Fibroblast of the conjunctiva (primary cell): ENCODE data around the gene MYADML2.
A peak's percentile ranks its signal among the peaks of the same experiment; 100 is the strongest.
"Not testable (repeated sequence)": the region's sequence is repeated elsewhere in the genome, so short reads cannot be mapped to it uniquely, and the experiment has no call there.

Source experiments
- DNase-seq: peaks from one replicate; pipeline ENCODE4 v3.0.0-alpha.2; 2010; ENCODE audit warnings: low read depth

The MYADML2 gene

GRCh38 chr17:81947189-81947588, at the start of gene MYADML2:
Gene MYADML2 (minus strand): TSS chr17:81947233. CDS start chr17:81941741, 5,492 bp downstream.
- no peak for DNase-seq

- DNase-seq, result no peak
These were observed 49.3 kb upstream of the MYADML2 start for GRCh38 chr17:81996232-81996756.

GRCh38 chr17:81995463-81996231, 48.6 kb upstream of the MYADML2 start:
- no peak for DNase-seq

GRCh38 chr17:81994593-81995462, 47.8 kb upstream of the MYADML2 start:
- DNase-seq, result no peak

GRCh38 chr17:81993729-81994592, 46.9 kb upstream of the MYADML2 start:
- no peak for DNase-seq

- no peak for DNase-seq
These were observed 45.5 kb upstream of the MYADML2 start for GRCh38 chr17:81992306-81993102.

- DNase-seq, result peak; percentile 53
These were observed 44.8 kb upstream of the MYADML2 start for GRCh38 chr17:81991684-81992305.

GRCh38 chr17:81990836-81991683, 44.0 kb upstream of the MYADML2 start:
- DNase-seq, result no peak

- no peak for DNase-seq
These were observed 40.2 kb upstream of the MYADML2 start for GRCh38 chr17:81987161-81987770.

GRCh38 chr17:81986606-81987005, 39.6 kb upstream of the MYADML2 start:
- DNase-seq, result no peak

GRCh38 chr17:81984773-81985410, 37.9 kb upstream of the MYADML2 start:
- DNase-seq, result no peak

GRCh38 chr17:81983639-81984373, 36.8 kb upstream of the MYADML2 start:
- no peak for DNase-seq

- DNase-seq, result no peak
These were observed 36.1 kb upstream of the MYADML2 start for GRCh38 chr17:81983011-81983638.

GRCh38 chr17:81981511-81981910, 34.5 kb upstream of the MYADML2 start:
- not testable (repeated sequence) for DNase-seq

GRCh38 chr17:81980707-81981343, 33.8 kb upstream of the MYADML2 start:
- DNase-seq, result no peak

- no peak for DNase-seq
These were observed 33.1 kb upstream of the MYADML2 start for GRCh38 chr17:81980122-81980521.
